Measurements from ENCODE around the gene GAPDH.

The GAPDH gene

GRCh38 chr12:6532927-6533652 lies 1.2 kb upstream of the GAPDH start (continued):
- TF ChIP-seq ZBTB21 (tag by site-specific recombination; IDR thresholded peaks at IDR 0.05) = 0 out of 2 replicates have a peak, but pooled peaks have one; percentile 4
- TF ChIP-seq, protein P1, sequence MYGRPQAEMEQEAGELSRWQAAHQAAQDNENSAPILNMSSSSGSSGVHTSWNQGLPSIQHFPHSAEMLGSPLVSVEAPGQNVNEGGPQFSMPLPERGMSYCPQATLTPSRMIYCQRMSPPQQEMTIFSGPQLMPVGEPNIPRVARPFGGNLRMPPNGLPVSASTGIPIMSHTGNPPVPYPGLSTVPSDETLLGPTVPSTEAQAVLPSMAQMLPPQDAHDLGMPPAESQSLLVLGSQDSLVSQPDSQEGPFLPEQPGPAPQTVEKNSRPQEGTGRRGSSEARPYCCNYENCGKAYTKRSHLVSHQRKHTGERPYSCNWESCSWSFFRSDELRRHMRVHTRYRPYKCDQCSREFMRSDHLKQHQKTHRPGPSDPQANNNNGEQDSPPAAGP (tag by site-specific recombination; IDR thresholded peaks at IDR 0.05) = peak; percentile 58; the same call in 1 of the 2 replicates
- peak; percentile 26; the same call in 1 of the 2 replicates for TF ChIP-seq ZNF335 (tag by site-specific recombination; conservative IDR thresholded peaks at IDR 0.05)
- TF ChIP-seq ZSCAN30 (tag by site-specific recombination; IDR thresholded peaks at IDR 0.05) = peak; percentile 73

- H3K4me1 ChIP-seq (ENCODE audit: control insufficient read depth, insufficient read depth, low read length) = peaks cover 12% of the 10 kb centered on the region
- H3K27ac ChIP-seq (ENCODE audit: extremely low read depth, low read depth, low read length) = peak overlapping the region; percentile 93
- H3K4me3 ChIP-seq (ENCODE audit: low read depth, low read length) = peak overlapping the region; percentile 73
- ChIA-PET CTCF (no interaction called here), POLR2A (interaction anchor here (0.6 to 4.7 kb wide), 64 partner anchors 8 to 413 kb away, joined by 3 to 90 read pairs (median 5); partner anchors contain the start of genes CD27, CDCA3, COPS7A and MRPL51)
- no peaks in the 10 kb centered on the region for H3K9me3 ChIP-seq (ENCODE audit: control insufficient read depth, insufficient read depth, low read depth, low read length)
- H3K36me3 ChIP-seq (ENCODE audit: control insufficient read depth in 2 of 2, insufficient read depth in 1 of 2, low read length in 2 of 2) = peaks cover 28 to 79% of the 10 kb centered on the region in 2 experiments
- TF ChIP-seq ZBTB10 (tag by site-specific recombination; IDR thresholded peaks at IDR 0.05) (no peak), ZNF626 (tag by site-specific recombination; IDR thresholded peaks at IDR 0.05) (no peak), ZFP3 (tag by site-specific recombination; IDR thresholded peaks at IDR 0.05; ENCODE audit: low read depth) (no peak), ZNF555 (tag by site-specific recombination; conservative IDR thresholded peaks at IDR 0.05) (no peak), TSHZ1 (tag by site-specific recombination; IDR thresholded peaks at IDR 0.05; ENCODE audit: borderline replicate concordance) (no peak), ZIC2 (tag by site-specific recombination; IDR thresholded peaks at IDR 0.05) (0 out of 2 replicates have a peak, but pooled peaks have one; percentile 10), IKZF3 (tag by site-specific recombination; IDR thresholded peaks at IDR 0.05) (no peak), PRDM2 (tag by site-specific recombination; IDR thresholded peaks at IDR 0.05; ENCODE audit: borderline replicate concordance) (no peak), SCRT1 (tag by site-specific recombination; IDR thresholded peaks at IDR 0.05; ENCODE audit: borderline replicate concordance) (peak; percentile 87; the same call in 1 of the 2 replicates), ZSCAN16 (tag by site-specific recombination; IDR thresholded peaks at IDR 0.05) (no peak), KLF9 (tag by site-specific recombination; IDR thresholded peaks at IDR 0.05; ENCODE audit: low read depth) (no peak), ZNF658 (tag by site-specific recombination; IDR thresholded peaks at IDR 0.05) (no peak), ZFP69B (tag by site-specific recombination; IDR thresholded peaks at IDR 0.05) (no peak), ZNF132 (tag by site-specific recombination; IDR thresholded peaks at IDR 0.05; ENCODE audit: borderline replicate concordance) (no peak), ZNF157 (tag by site-specific recombination; IDR thresholded peaks at IDR 0.05) (no peak), ZFP37 (tag by site-specific recombination; IDR thresholded peaks at IDR 0.05) (no peak), ZNF529 (tag by site-specific recombination; IDR thresholded peaks at IDR 0.05; ENCODE audit: insufficient replicate concordance) (no peak), ZBTB6 (tag by site-specific recombination; IDR thresholded peaks at IDR 0.05) (no peak)
Observed at GRCh38 chr12:6533653-6533922, 729 bp upstream of the GAPDH start.
